ENCODE data around the gene PHETA2. TPM values are rescaled to one million over a fixed set of nuclear protein-coding genes. Genes with fewer than 3 reads are reported as not detected.
"Not testable (repeated sequence)": the region's sequence is repeated elsewhere in the genome, so short reads cannot be mapped to it uniquely, and the experiment has no call there.

The PHETA2 gene
- total RNA-seq, 2 experiments from 2014 or later, result 1.6 to 1.9 TPM

DNA sequence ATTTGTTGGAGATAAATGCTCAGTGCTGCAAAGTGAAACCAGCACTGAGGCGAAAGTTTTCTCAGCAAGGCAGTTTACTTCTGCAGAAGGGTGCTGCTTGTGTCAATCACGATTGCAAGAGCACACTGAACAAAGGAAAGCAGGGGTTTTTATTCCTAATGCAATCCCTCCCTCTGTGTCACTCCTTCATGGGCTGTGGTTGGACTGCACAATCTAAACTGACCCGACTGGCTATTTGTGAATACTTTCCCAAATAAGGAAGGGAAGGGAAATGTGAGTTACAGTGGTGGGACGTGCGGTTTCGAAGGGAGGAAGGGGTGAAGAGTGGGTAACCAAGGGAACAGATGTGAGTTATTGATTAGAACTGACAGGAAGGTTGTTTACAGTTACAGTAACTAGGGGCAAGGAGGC lies 41.4 kb downstream of the PHETA2 start:
- CTCF ChIA-PET; ATAC-seq; H3K27ac Mint-ChIP-seq; DNase-seq; H3K4me3 Mint-ChIP-seq; H3K27me3 Mint-ChIP-seq (ENCODE audit: low read depth); POLR2A ChIA-PET: not testable (repeated sequence)
- H3K9me3 Mint-ChIP-seq (ENCODE audit: insufficient read depth), result peaks cover 11% of the 10 kb centered on the region
- H3K4me1 Mint-ChIP-seq (ENCODE audit: low read depth), result peaks cover 20% of the 10 kb centered on the region
- peaks cover 20% of the 10 kb centered on the region for H3K36me3 Mint-ChIP-seq (ENCODE audit: low read depth)

DNA sequence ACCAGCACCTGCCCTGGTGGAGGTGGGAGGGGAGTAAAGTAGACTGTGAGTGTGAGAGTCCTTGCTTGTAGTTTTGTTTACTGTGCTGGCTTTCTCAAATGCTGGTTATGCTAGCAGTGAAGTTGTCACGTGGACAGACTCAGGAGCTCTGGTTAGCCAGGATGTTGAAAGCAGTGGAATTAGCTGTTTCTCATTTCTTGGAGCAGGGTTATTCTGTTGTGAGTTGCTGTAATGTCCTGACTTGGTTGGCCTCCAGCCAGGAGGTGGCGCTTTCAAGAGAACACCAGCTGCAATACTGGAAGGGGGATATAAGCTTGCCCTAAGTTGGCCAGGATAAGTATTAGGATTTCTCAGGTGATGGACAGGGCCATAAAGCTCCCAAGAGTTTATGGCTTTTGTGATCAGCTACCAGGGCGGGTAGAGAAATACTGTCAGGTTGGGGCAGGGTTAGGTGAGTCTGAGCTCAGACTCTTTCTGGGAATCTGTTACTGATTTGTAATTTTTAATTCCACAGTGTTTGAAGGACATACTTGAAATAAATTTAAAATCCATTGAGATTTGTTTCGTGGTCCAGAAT lies 42.9 kb downstream of the PHETA2 start:
- Mint-ChIP-seq H3K4me3 (no peak overlapping the region), H3K36me3 (ENCODE audit: low read depth) (peaks cover 21% of the 10 kb centered on the region), H3K9me3 (ENCODE audit: insufficient read depth) (peaks cover 11% of the 10 kb centered on the region), H3K27ac (no peak overlapping the region), H3K27me3 (ENCODE audit: low read depth) (no peaks in the 10 kb centered on the region), H3K4me1 (ENCODE audit: low read depth) (peaks cover 35% of the 10 kb centered on the region)
- ChIA-PET POLR2A (interaction anchor here (0.7 to 1.0 kb wide), 2 partner anchors 37 to 309 kb away, joined by 3 read pairs; partner anchors contain the start of gene SMDT1), CTCF (interaction anchor here (0.9 to 4.2 kb wide), 5 partner anchors 17 to 327 kb away, joined by 3 to 24 read pairs (median 3); partner anchors contain the start of gene NDUFA6)
- DNase-seq (no peak), ATAC-seq (no peak)

DNA sequence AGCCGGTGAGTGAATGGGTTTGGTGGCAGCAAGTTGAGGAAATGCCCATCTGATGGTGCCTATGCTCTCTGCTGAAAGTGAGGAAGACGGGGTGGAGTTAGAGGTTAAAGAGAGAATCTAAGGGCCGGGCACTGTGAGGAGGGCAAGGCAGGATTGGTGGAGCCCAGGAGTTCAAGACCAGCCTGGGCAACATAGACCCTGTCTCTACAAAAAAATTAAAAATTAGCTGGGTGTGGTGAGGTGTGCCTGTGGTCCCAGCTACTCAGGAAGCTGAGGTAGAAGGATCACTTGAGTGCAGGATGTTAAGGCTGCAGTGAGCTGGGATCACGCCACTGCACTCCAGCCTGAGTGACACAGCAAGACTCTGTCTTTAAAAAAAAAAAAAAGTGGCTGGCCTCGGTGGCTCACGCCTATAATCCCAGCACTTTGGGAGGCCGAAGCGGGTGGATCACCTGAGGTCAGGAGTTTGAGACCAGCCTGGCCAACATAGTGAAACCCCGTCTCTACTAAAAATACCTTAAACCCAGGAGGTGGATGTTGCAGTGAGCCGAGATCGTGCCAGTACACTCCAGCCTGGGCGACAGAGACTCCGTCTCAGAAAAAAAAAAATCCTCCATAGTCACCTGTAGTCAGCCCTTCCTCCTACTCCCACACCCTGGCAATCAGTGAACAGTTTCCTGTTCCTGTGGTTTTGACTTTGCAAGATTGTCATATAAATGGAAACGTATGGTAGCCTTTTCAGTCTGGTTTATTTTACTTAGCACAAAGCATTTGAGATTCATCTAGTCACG lies 46.4 kb downstream of the PHETA2 start:
- peak; percentile 82 for ATAC-seq
- H3K27me3 Mint-ChIP-seq (ENCODE audit: low read depth); H3K9me3 Mint-ChIP-seq (ENCODE audit: insufficient read depth): not testable (repeated sequence)
- ChIA-PET POLR2A (interaction anchor here (0.7 to 1.3 kb wide), 2 partner anchors 29 to 174 kb away, joined by 3 to 4 read pairs; partner anchors contain the start of genes CENPM and NDUFA6), CTCF (interaction anchor here (1.0 to 4.2 kb wide), 3 partner anchors 10 to 324 kb away, joined by 3 to 24 read pairs (median 5); partner anchors contain the start of gene NDUFA6)
- H3K36me3 Mint-ChIP-seq (ENCODE audit: low read depth), result peaks cover 16% of the 10 kb centered on the region
- peak overlapping the region; percentile 95 for H3K27ac Mint-ChIP-seq
- H3K4me3 Mint-ChIP-seq, result peak overlapping the region; percentile 64
- peak; percentile 61 for DNase-seq
- peaks cover 41% of the 10 kb centered on the region for H3K4me1 Mint-ChIP-seq (ENCODE audit: low read depth)

DNA sequence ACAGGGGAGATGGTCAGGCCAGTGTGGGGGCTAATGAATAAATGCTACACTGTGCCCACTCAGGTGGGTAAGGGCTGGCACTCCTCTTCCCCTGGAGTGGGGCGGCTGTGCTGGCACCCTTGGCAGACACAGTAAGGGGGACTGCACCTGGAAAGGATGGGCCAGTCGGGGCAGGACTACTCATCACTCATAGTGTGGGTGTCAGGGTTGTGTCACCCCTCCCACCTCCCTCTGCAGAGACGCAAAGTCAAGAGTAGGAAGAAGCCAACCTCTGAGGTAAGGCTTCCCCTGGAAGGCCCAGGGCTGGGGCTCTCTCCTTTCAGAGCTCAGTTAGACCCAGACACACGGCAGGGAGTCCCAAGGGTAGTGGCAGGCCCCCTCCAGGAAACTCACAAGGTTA lies 49.5 kb downstream of the PHETA2 start:
- H3K36me3 Mint-ChIP-seq (ENCODE audit: low read depth); H3K27me3 Mint-ChIP-seq (ENCODE audit: low read depth); DNase-seq; POLR2A ChIA-PET; ATAC-seq; H3K4me3 Mint-ChIP-seq; CTCF ChIA-PET; H3K9me3 Mint-ChIP-seq (ENCODE audit: insufficient read depth); H3K27ac Mint-ChIP-seq: not testable (repeated sequence)
- H3K4me1 Mint-ChIP-seq (ENCODE audit: low read depth), result peaks cover 38% of the 10 kb centered on the region

DNA sequence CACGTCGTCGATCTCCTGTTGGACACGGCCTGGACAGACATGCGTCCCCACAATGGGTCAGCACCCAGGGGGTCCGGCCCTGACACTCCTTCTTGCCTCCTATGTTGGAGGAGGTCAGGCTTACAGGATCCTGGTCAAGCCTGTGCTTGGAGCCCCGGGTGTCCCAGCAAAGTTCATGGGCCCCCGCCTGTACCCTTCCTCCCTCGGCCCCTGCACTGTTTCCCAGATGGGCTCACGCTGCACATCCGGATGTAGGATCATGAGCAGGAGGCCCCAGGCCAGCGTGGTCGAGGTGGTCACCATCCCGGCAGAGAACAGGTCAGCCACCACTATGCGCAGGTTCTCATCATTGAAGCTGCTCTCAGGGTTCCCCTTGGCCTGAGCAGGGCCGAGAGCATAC lies 53.6 kb downstream of the PHETA2 start:
- ATAC-seq, result no peak
- H3K4me3 Mint-ChIP-seq, result no peak overlapping the region
- POLR2A ChIA-PET, result interaction anchor here (0.6 kb wide), 1 partner anchor 91 kb away, joined by 3 read pairs; no protein-coding TSS in a partner anchor
- no peaks in the 10 kb centered on the region for H3K27me3 Mint-ChIP-seq (ENCODE audit: low read depth)
- H3K9me3 Mint-ChIP-seq (ENCODE audit: insufficient read depth), result no peaks in the 10 kb centered on the region
- H3K27ac Mint-ChIP-seq, result no peak overlapping the region
- H3K36me3 Mint-ChIP-seq (ENCODE audit: low read depth), result no peaks in the 10 kb centered on the region
- DNase-seq, result no peak
- CTCF ChIA-PET, result no interaction called here
- no peaks in the 10 kb centered on the region for H3K4me1 Mint-ChIP-seq (ENCODE audit: low read depth)

DNA sequence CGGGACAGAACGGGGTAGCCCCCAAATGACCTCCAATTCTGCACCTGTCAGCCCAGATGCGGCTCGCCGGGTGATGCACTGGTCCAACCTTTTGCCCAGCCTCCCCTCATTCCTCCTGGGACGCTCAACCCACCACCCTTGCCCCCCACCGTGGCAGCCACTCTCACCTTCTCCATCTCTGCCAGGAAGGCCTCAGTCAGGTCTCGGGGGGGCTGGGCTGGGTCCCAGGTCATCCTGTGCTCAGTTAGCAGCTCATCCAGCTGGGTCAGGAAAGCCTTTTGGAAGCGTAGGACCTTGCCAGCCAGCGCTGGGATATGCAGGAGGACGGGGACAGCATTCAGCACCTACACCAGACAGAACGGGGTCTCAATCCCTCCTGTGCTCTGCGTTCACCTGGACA lies 54.0 kb downstream of the PHETA2 start:
- H3K36me3 Mint-ChIP-seq (ENCODE audit: low read depth); CTCF ChIA-PET; H3K4me3 Mint-ChIP-seq; ATAC-seq; H3K27me3 Mint-ChIP-seq (ENCODE audit: low read depth); H3K4me1 Mint-ChIP-seq (ENCODE audit: low read depth); DNase-seq; H3K9me3 Mint-ChIP-seq (ENCODE audit: insufficient read depth); H3K27ac Mint-ChIP-seq: not testable (repeated sequence)
- POLR2A ChIA-PET, result interaction anchor here (0.6 kb wide), 1 partner anchor 91 kb away, joined by 3 read pairs; no protein-coding TSS in a partner anchor

Other genes with a start within 250 kb of the PHETA2 start
- 10 to 100 TPM; 93.0 to 93.7 TPM for gene SREBF2, start 241.1 kb upstream of the PHETA2 start, total RNA-seq
- gene SHISA8, start 159.2 kb upstream of the PHETA2 start, total RNA-seq, result not detected
- 1 to 10 TPM; 1.2 to 1.6 TPM for gene TNFRSF13C, start 147.4 kb upstream of the PHETA2 start, total RNA-seq
- 10 to 100 TPM; 83.6 to 83.8 TPM for gene CENPM, start 127.1 kb upstream of the PHETA2 start, total RNA-seq
- gene SEPTIN3, start 104.8 kb upstream of the PHETA2 start, total RNA-seq, result under 1 TPM; 0.21 to 0.37 TPM
- gene WBP2NL, start 75.5 kb upstream of the PHETA2 start, total RNA-seq, result 1 to 10 TPM; 1.1 to 1.3 TPM
- gene NAGA, start 3.4 kb upstream of the PHETA2 start, total RNA-seq, result 10 to 100 TPM; 17.1 to 18.1 TPM
- 10 to 100 TPM; 77.2 to 78.2 TPM for gene SMDT1, start 5.5 kb downstream of the PHETA2 start, total RNA-seq
- gene NDUFA6, start 16.5 kb downstream of the PHETA2 start, total RNA-seq, result 100 to 1,000 TPM in 1 of 2 experiments, 10 to 100 TPM in 1; 90.7 to 102 TPM
- gene CYP2D6, start 56.6 kb downstream of the PHETA2 start, total RNA-seq, result 1 to 10 TPM; 2.9 to 3.6 TPM
- 10 to 100 TPM; 75.9 to 80.5 TPM for gene TCF20, start 196.4 kb downstream of the PHETA2 start, total RNA-seq